NOMO-1 treated with DMSO at 0.1 percent for 48 hours (cell line): ENCODE results near the gene MBNL3.

ENCODE experiments used
- DNase-seq: peaks from one replicate; lab custom pipeline; 2025; ENCODE audit not compliant: unreplicated experiment; lab: John Stamatoyannopoulos, UW

The MBNL3 gene

GRCh38 chrX:132488819-132489577 is at the start of gene MBNL3:
MBNL3 (minus strand) TSS chrX:132489038; CDS start chrX:132439611, 49,427 bp downstream.
- peak; percentile 61 for DNase-seq

GRCh38 chrX:132533409-132533808 is 44.6 kb upstream of the MBNL3 start:
- no peak for DNase-seq

GRCh38 chrX:132532913-132533312 is 44.1 kb upstream of the MBNL3 start:
- no peak for DNase-seq

- no peak for DNase-seq
Measured at GRCh38 chrX:132532097-132532496, 43.3 kb upstream of the MBNL3 start.

- DNase-seq, result no peak
Measured at GRCh38 chrX:132520792-132521191, 32.0 kb upstream of the MBNL3 start.

GRCh38 chrX:132520213-132520612 is 31.4 kb upstream of the MBNL3 start:
- DNase-seq, result no peak

GRCh38 chrX:132518401-132518800 is 29.6 kb upstream of the MBNL3 start:
- no peak for DNase-seq

- DNase-seq, result no peak
Measured at GRCh38 chrX:132508834-132509233, 20.0 kb upstream of the MBNL3 start.

GRCh38 chrX:132505116-132505515 is 16.3 kb upstream of the MBNL3 start:
- DNase-seq, result no peak

- DNase-seq, result no peak
Measured at GRCh38 chrX:132504417-132504816, 15.6 kb upstream of the MBNL3 start.

GRCh38 chrX:132501606-132502005 is 12.8 kb upstream of the MBNL3 start:
- no peak for DNase-seq

GRCh38 chrX:132497432-132497831 is 8.6 kb upstream of the MBNL3 start:
- no peak for DNase-seq

- DNase-seq, result no peak
Measured at GRCh38 chrX:132493095-132493494, 4.3 kb upstream of the MBNL3 start.

GRCh38 chrX:132491191-132491590 is 2.4 kb upstream of the MBNL3 start:
- peak; percentile 86 for DNase-seq

GRCh38 chrX:132489578-132490419 is 961 bp upstream of the MBNL3 start:
- peak; percentile 42 for DNase-seq

GRCh38 chrX:132488180-132488705 is 595 bp downstream of the MBNL3 start:
- peak; percentile 71 for DNase-seq

GRCh38 chrX:132486599-132487178 is 2.1 kb downstream of the MBNL3 start:
- no peak for DNase-seq

- DNase-seq, result no peak
Measured at GRCh38 chrX:132483951-132484350, 4.9 kb downstream of the MBNL3 start.

- DNase-seq, result no peak
Measured at GRCh38 chrX:132483488-132483887, 5.3 kb downstream of the MBNL3 start.

GRCh38 chrX:132482632-132483031 is 6.2 kb downstream of the MBNL3 start:
- DNase-seq, result no peak

- DNase-seq, result no peak
Measured at GRCh38 chrX:132481449-132481848, 7.4 kb downstream of the MBNL3 start.
